OCI-LY7 (cell line): Measurements from ENCODE around the gene EML6. TPM values are rescaled to one million over a fixed set of nuclear protein-coding genes. Genes with fewer than 3 reads are reported as not detected.

ENCODE experiments used
- BruUV-seq: library from RNA; stranded (reverse); fragments of 400-500 nt; replicated peaks from 2 replicates; lab custom pipeline; 2021; lab: Mats Ljungman, UMichigan
- CTCF ChIA-PET: fragments of 300-600 bp; sonication (Branson Sonifier 250); formaldehyde crosslinking; loops from one replicate; lab custom pipeline; 2022; ENCODE audit warnings: antibody characterized with exemption; ENCODE audit not compliant: unreplicated experiment; lab: Charles Lee
- POLR2A ChIA-PET: fragments of 300-600 bp; sonication (Branson Sonifier 250); formaldehyde crosslinking; loops from one replicate; lab custom pipeline; 2022; ENCODE audit warnings: antibody characterized with exemption; lab: Charles Lee
- DNase-seq: peaks from one replicate; pipeline ENCODE4 v3.0.0-alpha.2; 2015; ENCODE audit warnings: low spot score
- H2AFZ ChIP-seq: fragments of 200-600 bp; sonication (generic), shearing (Covaris generic); 2 replicates; pipeline ENCODE4 v1.6.1; 2014; ENCODE audit warnings: mild to moderate bottlenecking, antibody characterized with exemption, low read length, moderate library complexity
- H3K27ac ChIP-seq: fragments of 200-600 bp; sonication (generic); 2 replicates; pipeline ENCODE4 v1.5.1; 2014; ENCODE audit warnings: mixed run types, low read depth, mild to moderate bottlenecking, moderate library complexity, low read length, inconsistent platforms; ENCODE audit not compliant: poor library complexity, severe bottlenecking
- H3K36me3 ChIP-seq: fragments of 200-600 bp; sonication (generic); 2 replicates; pipeline ENCODE4 v1.6.1; 2014; ENCODE audit warnings: mild to moderate bottlenecking, antibody characterized with exemption, low read length, moderate library complexity, mixed read lengths; ENCODE audit not compliant: insufficient read depth
- H3K4me1 ChIP-seq: fragments of 200-600 bp; sonication (generic); 2 replicates; pipeline ENCODE4 v1.5.1; 2014; ENCODE audit warnings: mild to moderate bottlenecking, low read length; ENCODE audit not compliant: insufficient read depth, poor library complexity, severe bottlenecking
- H3K4me2 ChIP-seq: fragments of 200-600 bp; sonication (generic); 2 replicates; pipeline ENCODE4 v1.6.1; 2014; ENCODE audit warnings: mild to moderate bottlenecking, low read length
- H3K4me3 ChIP-seq: fragments of 200-600 bp; sonication (generic); 2 replicates; pipeline ENCODE4 v1.5.1; 2014; ENCODE audit warnings: mild to moderate bottlenecking, low read depth, low read length; ENCODE audit not compliant: poor library complexity, severe bottlenecking
- H3K79me2 ChIP-seq: fragments of 200-600 bp; sonication (generic); 2 replicates; pipeline ENCODE4 v1.6.1; 2016; ENCODE audit warnings: low read depth, mild to moderate bottlenecking, low read length, moderate library complexity, mixed read lengths; ENCODE audit not compliant: insufficient read depth
- H3K9me2 ChIP-seq: fragments of 200-600 bp; sonication (generic); 2 replicates; pipeline ENCODE4 v1.6.1; 2016; ENCODE audit warnings: mild to moderate bottlenecking, low read length, mixed read lengths; ENCODE audit not compliant: insufficient read depth
- H3K9me3 ChIP-seq: fragments of 200-600 bp; sonication (generic); 2 replicates; pipeline ENCODE4 v1.6.1; 2014; ENCODE audit warnings: mild to moderate bottlenecking, mixed run types, low read length, mixed read lengths
- H4K20me1 ChIP-seq: fragments of 200-600 bp; sonication (generic); 2 replicates; pipeline ENCODE4 v1.6.1; 2014; ENCODE audit warnings: mild to moderate bottlenecking, antibody characterized with exemption, low read length, moderate library complexity, mixed read lengths; ENCODE audit not compliant: insufficient read depth
- EZH2phosphoT487 ChIP-seq: fragments of 200-600 bp; sonication (generic); IDR thresholded peaks from 2 replicates; pipeline ENCODE4 v1.6.1; 2018; ENCODE audit warnings: low read depth, borderline replicate concordance, mild to moderate bottlenecking, mixed run types, antibody characterized with exemption, low read length, moderate library complexity, mixed read lengths
- intact Hi-C: fragments of 100-400 bp; cut with micrococcal nuclease; formaldehyde crosslinking; loops from one replicate; pipeline ENCODE4 v1.10.0; 2022; ENCODE audit not compliant: unreplicated experiment
- total RNA-seq, 2 experiments: library from RNA; depleted of rRNA in 1 of 2; stranded (reverse); fragments of >200 nt in 1 of 2; shearing (Covaris generic) in 1 of 2; gene quantifications; 2 replicates each; pipeline ENCODE4 v1.2.3, GENCODE V29; 2014 to 2022
- TF ChIP-seq, protein P1 (sequence below): fragments of 200-600 bp; sonication (generic); conservative IDR thresholded peaks from 2 replicates; pipeline ENCODE4 v1.5.1; 2014; ENCODE audit warnings: mild to moderate bottlenecking, antibody characterized with exemption, low read length, moderate library complexity, mixed read lengths

Gene EML6
- total RNA-seq, 2 experiments from 2014 or later, result 310 to 367 TPM

DNA sequence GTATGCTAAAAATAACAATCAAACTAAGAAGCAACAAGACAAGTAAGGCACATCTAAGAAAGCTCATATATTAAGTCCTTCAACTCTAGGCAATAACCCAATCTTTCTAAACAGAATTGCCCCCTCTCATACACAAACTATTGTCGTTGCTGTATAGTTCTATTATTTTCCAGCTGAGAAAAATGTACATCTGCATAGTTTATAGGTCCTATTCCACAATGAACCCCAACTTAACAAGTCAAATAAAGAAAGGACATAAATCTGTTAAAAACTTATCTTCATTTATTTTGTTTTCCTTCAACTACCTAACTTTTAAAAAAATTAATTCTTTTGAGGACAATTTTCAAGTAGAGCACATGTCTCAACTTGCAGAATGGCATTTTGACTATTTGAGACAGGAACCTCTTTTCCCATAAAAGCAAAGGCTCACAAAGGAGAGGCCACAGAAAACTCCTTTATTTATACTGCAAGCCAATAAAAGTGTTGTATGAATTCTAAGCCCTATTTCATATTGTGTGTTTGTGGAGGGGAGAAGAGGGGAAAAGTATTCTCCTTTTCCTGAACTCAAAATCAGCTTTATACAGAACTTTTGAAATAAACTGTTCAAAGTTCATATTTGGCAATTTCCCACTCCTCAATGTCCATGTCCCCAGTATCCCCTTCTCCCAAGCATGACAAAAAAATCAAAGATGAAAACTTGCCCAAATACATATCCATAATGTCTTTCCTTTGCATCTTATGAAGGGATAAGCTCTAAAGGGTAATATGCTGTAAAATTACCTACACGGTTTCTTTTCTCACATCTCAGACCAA lies 289.4 kb downstream of the EML6 start:
- Histone ChIP-seq H3K9me3 (no peaks in the 10 kb centered on the region), H3K4me2 (0 out of 2 replicates have a peak overlapping the region, but pooled peaks have one; percentile 1), H3K4me1 (peaks cover 36% of the 10 kb centered on the region), H3K9me2 (no peaks in the 10 kb centered on the region), H4K20me1 (peaks cover 17% of the 10 kb centered on the region; the same call in 1 of the 2 replicates), H3K79me2 (peaks cover 82% of the 10 kb centered on the region), H3K36me3 (peaks cover 11% of the 10 kb centered on the region), H3K27ac (no peak overlapping the region), H3K4me3 (no peak overlapping the region), H2AFZ (no peak overlapping the region)
- CTCF ChIA-PET, result no interaction called here
- POLR2A ChIA-PET, result interaction anchor here (0.6 to 1.4 kb wide), 6 partner anchors 14 to 163 kb away, joined by 3 to 4 read pairs (median 4); partner anchors contain the start of gene RTN4
- BruUV-seq, result no TSS peak
- DNase-seq, result no peak
- no peak for TF ChIP-seq EZH2phosphoT487
- TF ChIP-seq, protein P1, sequence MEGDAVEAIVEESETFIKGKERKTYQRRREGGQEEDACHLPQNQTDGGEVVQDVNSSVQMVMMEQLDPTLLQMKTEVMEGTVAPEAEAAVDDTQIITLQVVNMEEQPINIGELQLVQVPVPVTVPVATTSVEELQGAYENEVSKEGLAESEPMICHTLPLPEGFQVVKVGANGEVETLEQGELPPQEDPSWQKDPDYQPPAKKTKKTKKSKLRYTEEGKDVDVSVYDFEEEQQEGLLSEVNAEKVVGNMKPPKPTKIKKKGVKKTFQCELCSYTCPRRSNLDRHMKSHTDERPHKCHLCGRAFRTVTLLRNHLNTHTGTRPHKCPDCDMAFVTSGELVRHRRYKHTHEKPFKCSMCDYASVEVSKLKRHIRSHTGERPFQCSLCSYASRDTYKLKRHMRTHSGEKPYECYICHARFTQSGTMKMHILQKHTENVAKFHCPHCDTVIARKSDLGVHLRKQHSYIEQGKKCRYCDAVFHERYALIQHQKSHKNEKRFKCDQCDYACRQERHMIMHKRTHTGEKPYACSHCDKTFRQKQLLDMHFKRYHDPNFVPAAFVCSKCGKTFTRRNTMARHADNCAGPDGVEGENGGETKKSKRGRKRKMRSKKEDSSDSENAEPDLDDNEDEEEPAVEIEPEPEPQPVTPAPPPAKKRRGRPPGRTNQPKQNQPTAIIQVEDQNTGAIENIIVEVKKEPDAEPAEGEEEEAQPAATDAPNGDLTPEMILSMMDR, result no peak
- intact Hi-C loops, result loop anchor here (5.0 kb wide), 1 partner anchor 256 kb away; no protein-coding TSS in a partner anchor

DNA sequence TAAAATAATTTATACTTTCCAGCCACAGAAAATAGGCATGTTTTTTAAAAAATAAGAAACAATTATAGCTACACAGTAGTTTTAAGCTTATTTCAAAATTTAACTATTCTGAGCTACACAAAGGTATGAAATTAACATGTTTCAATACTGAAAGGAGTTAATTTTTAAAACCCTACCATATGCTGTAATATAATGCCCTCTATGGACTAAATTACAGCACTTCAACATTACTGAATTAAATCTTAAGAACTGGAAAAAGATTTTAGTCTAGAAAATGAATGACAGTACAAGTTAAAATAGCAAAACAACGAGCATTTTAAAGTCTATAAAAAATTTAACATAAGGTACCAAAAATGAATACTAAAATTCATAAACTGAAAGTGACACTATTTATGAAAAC lies 290.5 kb downstream of the EML6 start:
- H4K20me1 ChIP-seq, result peaks cover 26% of the 10 kb centered on the region
- CTCF ChIA-PET, result interaction anchor here (0.9 kb wide), 2 partner anchors 160 to 348 kb away, joined by 3 read pairs; no protein-coding TSS in a partner anchor

More for the DNA sequence above, 290.5 kb downstream of the EML6 start:
- TF ChIP-seq EZH2phosphoT487, result no peak
- TF ChIP-seq, protein P1, result peak; percentile 74
- no peak for DNase-seq
- POLR2A ChIA-PET, result interaction anchor here (0.8 to 0.9 kb wide), 4 partner anchors 15 to 160 kb away, joined by 3 to 4 read pairs (median 4); partner anchors contain the start of gene RTN4
- H3K4me1 ChIP-seq, result peaks cover 42% of the 10 kb centered on the region
- no TSS peak for BruUV-seq
- intact Hi-C loops, result loop anchor here (5.0 kb wide), 1 partner anchor 257 kb away; no protein-coding TSS in a partner anchor
- H3K4me3 ChIP-seq, result no peak overlapping the region
- H3K79me2 ChIP-seq, result peaks cover 82% of the 10 kb centered on the region
- H3K4me2 ChIP-seq, result no peak overlapping the region
- H3K9me3 ChIP-seq, result no peaks in the 10 kb centered on the region
- no peaks in the 10 kb centered on the region for H3K9me2 ChIP-seq
- H3K36me3 ChIP-seq, result peaks cover 18% of the 10 kb centered on the region
- H3K27ac ChIP-seq, result no peak overlapping the region
- H2AFZ ChIP-seq, result no peak overlapping the region
